ENCODE measurements around the gene METAP1D. TPM values are rescaled to one million over a fixed set of nuclear protein-coding genes. Genes with fewer than 3 reads are reported as not detected.

Gene METAP1D
- polyA plus RNA-seq, 1 of the 3 experiments (the other 2 are of a cell fraction) = 10.3 TPM

DNA sequence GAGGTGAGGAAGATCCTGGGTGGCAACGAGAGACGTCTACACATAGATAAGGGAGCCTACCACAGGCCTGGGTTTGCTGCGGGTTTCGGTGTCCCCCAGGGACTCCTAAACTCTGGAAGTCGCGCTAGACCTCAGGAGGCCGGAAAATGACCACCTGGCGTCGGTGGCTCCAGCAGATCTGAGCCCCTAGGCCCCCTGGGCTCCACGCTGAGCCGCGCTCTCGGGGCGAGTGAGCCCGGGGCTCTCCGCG lies 84.6 kb downstream of the METAP1D start:
- Histone ChIP-seq H3K9me3 (no peaks in the 10 kb centered on the region), H3K27ac (ENCODE audit: low read depth in 2 of 2, low read length in 1 of 2) (no peak overlapping the region), H3K79me2 (ENCODE audit: insufficient read depth) (no peaks in the 10 kb centered on the region), H3K36me3 (replicated peaks in 1 of 2; ENCODE audit: control insufficient read depth in 1 of 2, insufficient read depth in 2 of 2, low read length in 1 of 2) (no peaks in the 10 kb centered on the region), H3K4me2 (peak overlapping the region; percentile 97), H3F3A (replicated peaks; ENCODE audit: insufficient read depth) (no peaks in the 10 kb centered on the region), H3K4me3 (ENCODE audit: low read depth in 2 of 2, low read length in 1 of 2) (peak overlapping the region in 1 of 2 experiments; percentile 65; a peak in 3 of 4 replicates), H3K9me2 (no peaks in the 10 kb centered on the region), H3K4me1 (ENCODE audit: control insufficient read depth in 1 of 2, insufficient read depth in 2 of 2, low read depth in 1 of 2, low read length in 1 of 2) (peaks cover 0 to 18% of the 10 kb centered on the region in 2 experiments; a peak in 1 of 4 replicates), H3K9ac (no peak overlapping the region; the same call in 1 of the 2 replicates), H4K20me1 (ENCODE audit: insufficient read depth) (no peaks in the 10 kb centered on the region), H2AFZ (ENCODE audit: low read depth) (peak overlapping the region; percentile 89; the same call in 1 of the 2 replicates), H3K27me3 (ENCODE audit: insufficient read depth) (peaks cover 69% of the 10 kb centered on the region)
- no peak for TF ChIP-seq GABPA (IDR thresholded peaks at IDR 0.05; ENCODE audit: low read depth)
- TF ChIP-seq ELF1 (IDR thresholded peaks at IDR 0.05) = no peak
- no peak for TF ChIP-seq RFX5 (IDR thresholded peaks at IDR 0.05; ENCODE audit: low read length)
- TF ChIP-seq USF1 (IDR thresholded peaks at IDR 0.05; ENCODE audit: borderline replicate concordance, low read depth) = no peak
- no peak for TF ChIP-seq RCOR1 (IDR thresholded peaks at IDR 0.05; ENCODE audit: low read length)
- TF ChIP-seq FOXJ3 (CRISPR knock-in tag; IDR thresholded peaks at IDR 0.05) = no peak
- TF ChIP-seq GATA2 (CRISPR knock-in tag; IDR thresholded peaks at IDR 0.05) = no peak
- TF ChIP-seq CTCF (IDR thresholded peaks at IDR 0.05) = no peak
- TF ChIP-seq, protein P1, sequence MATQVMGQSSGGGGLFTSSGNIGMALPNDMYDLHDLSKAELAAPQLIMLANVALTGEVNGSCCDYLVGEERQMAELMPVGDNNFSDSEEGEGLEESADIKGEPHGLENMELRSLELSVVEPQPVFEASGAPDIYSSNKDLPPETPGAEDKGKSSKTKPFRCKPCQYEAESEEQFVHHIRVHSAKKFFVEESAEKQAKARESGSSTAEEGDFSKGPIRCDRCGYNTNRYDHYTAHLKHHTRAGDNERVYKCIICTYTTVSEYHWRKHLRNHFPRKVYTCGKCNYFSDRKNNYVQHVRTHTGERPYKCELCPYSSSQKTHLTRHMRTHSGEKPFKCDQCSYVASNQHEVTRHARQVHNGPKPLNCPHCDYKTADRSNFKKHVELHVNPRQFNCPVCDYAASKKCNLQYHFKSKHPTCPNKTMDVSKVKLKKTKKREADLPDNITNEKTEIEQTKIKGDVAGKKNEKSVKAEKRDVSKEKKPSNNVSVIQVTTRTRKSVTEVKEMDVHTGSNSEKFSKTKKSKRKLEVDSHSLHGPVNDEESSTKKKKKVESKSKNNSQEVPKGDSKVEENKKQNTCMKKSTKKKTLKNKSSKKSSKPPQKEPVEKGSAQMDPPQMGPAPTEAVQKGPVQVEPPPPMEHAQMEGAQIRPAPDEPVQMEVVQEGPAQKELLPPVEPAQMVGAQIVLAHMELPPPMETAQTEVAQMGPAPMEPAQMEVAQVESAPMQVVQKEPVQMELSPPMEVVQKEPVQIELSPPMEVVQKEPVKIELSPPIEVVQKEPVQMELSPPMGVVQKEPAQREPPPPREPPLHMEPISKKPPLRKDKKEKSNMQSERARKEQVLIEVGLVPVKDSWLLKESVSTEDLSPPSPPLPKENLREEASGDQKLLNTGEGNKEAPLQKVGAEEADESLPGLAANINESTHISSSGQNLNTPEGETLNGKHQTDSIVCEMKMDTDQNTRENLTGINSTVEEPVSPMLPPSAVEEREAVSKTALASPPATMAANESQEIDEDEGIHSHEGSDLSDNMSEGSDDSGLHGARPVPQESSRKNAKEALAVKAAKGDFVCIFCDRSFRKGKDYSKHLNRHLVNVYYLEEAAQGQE (IDR thresholded peaks at IDR 0.05; ENCODE audit: low read depth, low read length) = no peak
- TF ChIP-seq, protein P2, sequence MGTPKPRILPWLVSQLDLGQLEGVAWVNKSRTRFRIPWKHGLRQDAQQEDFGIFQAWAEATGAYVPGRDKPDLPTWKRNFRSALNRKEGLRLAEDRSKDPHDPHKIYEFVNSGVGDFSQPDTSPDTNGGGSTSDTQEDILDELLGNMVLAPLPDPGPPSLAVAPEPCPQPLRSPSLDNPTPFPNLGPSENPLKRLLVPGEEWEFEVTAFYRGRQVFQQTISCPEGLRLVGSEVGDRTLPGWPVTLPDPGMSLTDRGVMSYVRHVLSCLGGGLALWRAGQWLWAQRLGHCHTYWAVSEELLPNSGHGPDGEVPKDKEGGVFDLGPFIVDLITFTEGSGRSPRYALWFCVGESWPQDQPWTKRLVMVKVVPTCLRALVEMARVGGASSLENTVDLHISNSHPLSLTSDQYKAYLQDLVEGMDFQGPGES (IDR thresholded peaks at IDR 0.05; ENCODE audit: low read depth, low read length) = no peak
- TF ChIP-seq CHD2 (IDR thresholded peaks at IDR 0.05; ENCODE audit: low read length, partially characterized antibody) = no peak
- TF ChIP-seq NFIC (IDR thresholded peaks at IDR 0.05; ENCODE audit: borderline replicate concordance) = no peak
- no peak for TF ChIP-seq TCF12 (IDR thresholded peaks at IDR 0.05)
- TF ChIP-seq RXRA (IDR thresholded peaks at IDR 0.05; ENCODE audit: borderline replicate concordance, low read depth) = no peak
- WGBS (ENCODE audit: low lambda C conversion rate) = 7% methylated on average over 13 of the region's 17 CpGs
- no peak for DNase-seq
- CTCF ChIA-PET = interaction anchor here (1.7 kb wide), 1 partner anchor 16 kb away, joined by 5 read pairs; no protein-coding TSS in a partner anchor
- POLR2A ChIA-PET = no interaction called here

Data from SK-N-SH (cell line).